ENCODE data around the gene DIAPH2.

- TF ChIP-seq CTCF (IDR thresholded peaks at IDR 0.05) (no peak), POLR2AphosphoS5 (IDR thresholded peaks at IDR 0.05) (no peak), POLR2A (IDR thresholded peaks at IDR 0.05) (no peak)
These were observed 660.1 kb downstream of the DIAPH2 start for GRCh38 chrX:97344724-97345123.
